ENCODE measurements around the gene CATSPERZ. TPM values are rescaled to one million over a fixed set of nuclear protein-coding genes. Genes with fewer than 3 reads are reported as not detected.

The CATSPERZ gene
- total RNA-seq, 1 donor from 2014 or later: not detected

GRCh38 chr11:64298966-64299846, 952 bp upstream of the CATSPERZ start:
- Histone ChIP-seq H3K27me3 (no peaks in the 10 kb centered on the region), H3K4me1 (peaks cover 32% of the 10 kb centered on the region), H3K27ac (peak overlapping the region; percentile 83), H3K4me3 (peak overlapping the region; percentile 24 to 42), H3K9me3 (no peaks in the 10 kb centered on the region), H3K36me3 (no peaks in the 10 kb centered on the region)
- intact Hi-C loops (cut with DNase I): loop anchor here (5.0 kb wide), 1 partner anchor 92 kb away; the partner anchor contains the start of gene FERMT3
- TF ChIP-seq POLR2AphosphoS5 (IDR thresholded peaks at IDR 0.05; ENCODE audit: insufficient read depth in 1 of 2, low read depth in 1 of 2) (no peak), POLR2A (IDR thresholded peaks at IDR 0.05) (peak in 1 of 2 donors; percentile 10)
- DNase-seq (ENCODE audit: extremely low spot score in 2 of 2): no peak

DNA sequence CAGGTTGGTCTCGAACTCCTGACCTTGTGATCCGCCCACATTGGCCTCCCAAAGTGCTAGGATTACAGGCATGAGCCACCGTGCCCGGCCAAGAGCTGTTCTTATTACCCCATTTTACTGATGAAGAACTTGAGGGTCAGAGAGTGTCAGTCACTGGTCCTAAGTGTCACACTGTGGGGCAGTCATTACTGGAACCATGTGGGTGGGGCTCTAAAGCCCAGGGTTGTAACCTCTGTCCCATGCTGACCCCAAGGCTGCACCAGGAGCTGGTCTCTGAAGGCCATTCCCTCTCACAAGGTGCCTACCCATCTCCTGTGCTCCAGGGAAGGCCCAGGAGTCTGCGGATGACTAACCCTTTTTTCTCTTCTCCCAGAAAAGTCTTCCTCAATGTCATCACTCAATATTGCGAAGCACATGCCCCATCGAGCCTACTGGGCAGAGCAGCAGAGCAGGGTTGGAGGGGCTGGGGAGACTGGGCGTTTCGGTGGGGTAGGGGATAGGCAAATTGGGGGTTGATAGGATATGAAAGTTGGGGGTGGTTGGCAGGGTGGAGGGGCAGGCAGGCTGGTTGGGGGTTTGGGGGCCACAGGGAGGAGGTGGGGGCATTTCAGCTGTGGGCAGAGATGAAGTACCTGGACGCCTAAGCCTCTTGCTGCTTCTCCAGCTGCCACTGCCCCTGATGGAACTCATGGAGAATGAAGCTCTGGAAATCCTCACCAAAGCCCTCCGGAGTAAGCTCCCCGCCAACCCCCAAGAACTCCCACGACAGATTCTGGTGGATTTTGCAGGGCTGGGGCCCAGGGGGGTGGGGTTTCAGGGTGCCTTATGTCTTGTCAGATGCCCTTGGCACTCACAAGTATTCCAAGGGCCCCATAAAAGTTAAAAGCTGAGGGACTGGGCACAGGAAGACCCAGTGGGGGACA, 3.2 kb downstream of the CATSPERZ start:
- no peaks in the 10 kb centered on the region for H3K27me3 ChIP-seq
- H3K4me3 ChIP-seq: no peak overlapping the region
- H3K27ac ChIP-seq: peak overlapping the region; percentile 96
- DNase-seq (ENCODE audit: extremely low spot score in 2 of 2): peak in 1 of 2 donors; percentile 87
- intact Hi-C loops (cut with DNase I): no loop called here
- H3K4me1 ChIP-seq: peaks cover 55% of the 10 kb centered on the region
- H3K9me3 ChIP-seq: no peaks in the 10 kb centered on the region
- TF ChIP-seq POLR2A (IDR thresholded peaks at IDR 0.05): no peak
- TF ChIP-seq, protein P1, sequence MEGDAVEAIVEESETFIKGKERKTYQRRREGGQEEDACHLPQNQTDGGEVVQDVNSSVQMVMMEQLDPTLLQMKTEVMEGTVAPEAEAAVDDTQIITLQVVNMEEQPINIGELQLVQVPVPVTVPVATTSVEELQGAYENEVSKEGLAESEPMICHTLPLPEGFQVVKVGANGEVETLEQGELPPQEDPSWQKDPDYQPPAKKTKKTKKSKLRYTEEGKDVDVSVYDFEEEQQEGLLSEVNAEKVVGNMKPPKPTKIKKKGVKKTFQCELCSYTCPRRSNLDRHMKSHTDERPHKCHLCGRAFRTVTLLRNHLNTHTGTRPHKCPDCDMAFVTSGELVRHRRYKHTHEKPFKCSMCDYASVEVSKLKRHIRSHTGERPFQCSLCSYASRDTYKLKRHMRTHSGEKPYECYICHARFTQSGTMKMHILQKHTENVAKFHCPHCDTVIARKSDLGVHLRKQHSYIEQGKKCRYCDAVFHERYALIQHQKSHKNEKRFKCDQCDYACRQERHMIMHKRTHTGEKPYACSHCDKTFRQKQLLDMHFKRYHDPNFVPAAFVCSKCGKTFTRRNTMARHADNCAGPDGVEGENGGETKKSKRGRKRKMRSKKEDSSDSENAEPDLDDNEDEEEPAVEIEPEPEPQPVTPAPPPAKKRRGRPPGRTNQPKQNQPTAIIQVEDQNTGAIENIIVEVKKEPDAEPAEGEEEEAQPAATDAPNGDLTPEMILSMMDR (IDR thresholded peaks at IDR 0.05): no peak
- TF ChIP-seq POLR2AphosphoS5 (IDR thresholded peaks at IDR 0.05; ENCODE audit: insufficient read depth in 1 of 2, low read depth in 1 of 2): no peak
- no peaks in the 10 kb centered on the region for H3K36me3 ChIP-seq

- no peak for DNase-seq (ENCODE audit: extremely low spot score in 2 of 2)
- intact Hi-C loops (cut with DNase I): no loop called here
- Histone ChIP-seq H3K36me3 (no peaks in the 10 kb centered on the region), H3K4me3 (peak overlapping the region; percentile 83 to 93), H3K27ac (peak overlapping the region; percentile 96), H3K4me1 (peaks cover 51% of the 10 kb centered on the region), H3K9me3 (no peaks in the 10 kb centered on the region), H3K27me3 (no peaks in the 10 kb centered on the region)
- no peak for TF ChIP-seq POLR2A (IDR thresholded peaks at IDR 0.05)
- TF ChIP-seq, protein P1 (IDR thresholded peaks at IDR 0.05): no peak
These were observed 3.8 kb downstream of the CATSPERZ start for GRCh38 chr11:64304032-64304315.

- H3K9me3 ChIP-seq: no peaks in the 10 kb centered on the region
- H3K36me3 ChIP-seq: no peaks in the 10 kb centered on the region
- TF ChIP-seq, protein P1 (IDR thresholded peaks at IDR 0.05): peak; percentile 83 to 90 (median 85)
- TF ChIP-seq POLR2A (IDR thresholded peaks at IDR 0.05) (no peak), POLR2AphosphoS5 (IDR thresholded peaks at IDR 0.05; ENCODE audit: insufficient read depth in 1 of 2, low read depth in 1 of 2) (peak in 1 of 2 donors; percentile 72)
- peak in 1 of 2 donors; percentile 93 for DNase-seq (ENCODE audit: extremely low spot score in 2 of 2)
- peak overlapping the region; percentile 83 to 93 for H3K4me3 ChIP-seq
- intact Hi-C loops (cut with DNase I): loop anchor here (5.0 kb wide), 1 partner anchor 67 kb away; no protein-coding TSS in a partner anchor
- no peaks in the 10 kb centered on the region for H3K27me3 ChIP-seq
- H3K27ac ChIP-seq: peak overlapping the region; percentile 96
- H3K4me1 ChIP-seq: peaks cover 45% of the 10 kb centered on the region
These were observed 4.3 kb downstream of the CATSPERZ start for GRCh38 chr11:64304316-64305072.
